Measurements from ENCODE around the gene UBASH3A. TPM values are rescaled to one million over a fixed set of nuclear protein-coding genes. Genes with fewer than 3 reads are reported as not detected.

Gene UBASH3A
- total and polyA plus RNA-seq, 4 donors = 0.58 to 0.88 (median 0.67) TPM

GRCh38 chr21:42367367-42368165 is 36.1 kb upstream of the UBASH3A start:
- Histone ChIP-seq H3K27me3 (ENCODE audit: control insufficient read depth in 3 of 3, insufficient read depth in 3 of 3, low read length in 2 of 3) (peaks cover 0 to 5% (median 3%) of the 10 kb centered on the region in 3 donors), H3K9ac (ENCODE audit: insufficient read depth in 1 of 2, low read length in 2 of 2) (no peak overlapping the region), H3K9me3 (ENCODE audit: control insufficient read depth in 4 of 4, insufficient read depth in 3 of 4, low read length in 3 of 4) (no peaks in the 10 kb centered on the region), H3K27ac (ENCODE audit: low read depth in 1 of 2, low read length in 1 of 2) (no peak overlapping the region), H3K4me3 (no peak overlapping the region), H3K4me1 (ENCODE audit: control insufficient read depth in 5 of 5, insufficient read depth in 5 of 5, low read length in 5 of 5) (peaks cover 0 to 5% (median 0%) of the 10 kb centered on the region in 5 donors), H3K36me3 (ENCODE audit: control insufficient read depth in 4 of 4, insufficient read depth in 4 of 4, low read length in 4 of 4) (no peaks in the 10 kb centered on the region)
- ATAC-seq (ENCODE audit: insufficient read depth, low FRiP score) (no peak), DNase-seq (no peak)
- TF ChIP-seq CTCF (IDR thresholded peaks at IDR 0.05; ENCODE audit: control extremely low read depth, extremely low read depth) = no peak
- 89 to 93% methylated on average over 14 of the region's 14 CpGs for WGBS, 2 donors

GRCh38 chr21:42369821-42370220 is 33.9 kb upstream of the UBASH3A start:
- Histone ChIP-seq H3K27me3 (ENCODE audit: control insufficient read depth in 3 of 3, insufficient read depth in 3 of 3, low read length in 2 of 3) (no peaks in the 10 kb centered on the region), H3K36me3 (ENCODE audit: control insufficient read depth in 4 of 4, insufficient read depth in 4 of 4, low read length in 4 of 4) (no peaks in the 10 kb centered on the region), H3K9me3 (ENCODE audit: control insufficient read depth in 4 of 4, insufficient read depth in 3 of 4, low read length in 3 of 4) (no peaks in the 10 kb centered on the region), H3K9ac (ENCODE audit: insufficient read depth in 1 of 2, low read length in 2 of 2) (no peak overlapping the region), H3K4me1 (ENCODE audit: control insufficient read depth in 5 of 5, insufficient read depth in 5 of 5, low read length in 5 of 5) (peaks cover 0 to 5% (median 0%) of the 10 kb centered on the region in 5 donors), H3K4me3 (no peak overlapping the region), H3K27ac (ENCODE audit: low read depth in 1 of 2, low read length in 1 of 2) (no peak overlapping the region)
- ATAC-seq (ENCODE audit: insufficient read depth, low FRiP score) = no peak
- DNase-seq = no peak
- TF ChIP-seq CTCF (IDR thresholded peaks at IDR 0.05; ENCODE audit: control extremely low read depth, extremely low read depth) = no peak
- WGBS, 2 donors = 77 to 83% methylated on average over 16 of the region's 16 CpGs

GRCh38 chr21:42370894-42371654 is 32.6 kb upstream of the UBASH3A start:
- no peaks in the 10 kb centered on the region for H3K36me3 ChIP-seq (ENCODE audit: control insufficient read depth in 4 of 4, insufficient read depth in 4 of 4, low read length in 4 of 4)
- DNase-seq (no peak), ATAC-seq (ENCODE audit: insufficient read depth, low FRiP score) (no peak)
- no peak overlapping the region for H3K9ac ChIP-seq (ENCODE audit: insufficient read depth in 1 of 2, low read length in 2 of 2)
- WGBS, 2 donors = 81 to 91% methylated on average over 18 of the region's 18 CpGs
- no peaks in the 10 kb centered on the region for H3K9me3 ChIP-seq (ENCODE audit: control insufficient read depth in 4 of 4, insufficient read depth in 3 of 4, low read length in 3 of 4)
- no peak for TF ChIP-seq CTCF (IDR thresholded peaks at IDR 0.05; ENCODE audit: control extremely low read depth, extremely low read depth)
- peaks cover 0 to 9% (median 0%) of the 10 kb centered on the region in 5 donors for H3K4me1 ChIP-seq (ENCODE audit: control insufficient read depth in 5 of 5, insufficient read depth in 5 of 5, low read length in 5 of 5)
- no peaks in the 10 kb centered on the region for H3K27me3 ChIP-seq (ENCODE audit: control insufficient read depth in 3 of 3, insufficient read depth in 3 of 3, low read length in 2 of 3)
- H3K4me3 ChIP-seq = no peak overlapping the region
- no peak overlapping the region for H3K27ac ChIP-seq (ENCODE audit: low read depth in 1 of 2, low read length in 1 of 2)
